GM12875 (cell line): ENCODE measurements around the gene GRID1.

Experiments used
- H3K4me3 ChIP-seq: one replicate; pipeline ENCODE4 v1.5.1; 2011; ENCODE audit warnings: low read depth, low read length, control low read depth
- TF ChIP-seq, protein P1 (sequence below): IDR thresholded peaks from 2 replicates; pipeline ENCODE4 v1.5.1; 2011; ENCODE audit warnings: low read depth, mild to moderate bottlenecking, control low read depth, inconsistent platforms, low read length, moderate library complexity, borderline replicate concordance; ENCODE audit not compliant: insufficient read depth

The GRID1 gene

DNA sequence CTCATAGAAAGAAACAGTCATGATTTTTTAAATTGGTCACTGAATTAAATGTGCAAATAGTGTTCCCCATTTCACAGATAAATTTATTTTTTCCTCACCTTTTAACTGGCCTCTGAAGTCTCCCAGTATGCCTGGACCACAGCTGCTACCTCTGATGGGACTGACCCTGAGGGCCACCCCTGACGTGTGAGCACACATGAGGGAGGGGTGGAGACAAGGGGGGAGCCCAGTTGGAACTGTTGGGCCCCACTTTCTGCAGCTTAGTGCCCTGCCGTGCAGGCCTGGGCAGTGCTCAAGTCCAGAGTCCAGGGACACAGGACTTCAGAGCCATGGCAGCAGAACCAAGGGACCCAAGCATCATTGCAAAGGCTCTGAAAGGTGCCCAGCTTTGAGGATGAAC is 243.9 kb downstream of the GRID1 start:
- H3K4me3 ChIP-seq = no peak overlapping the region
- TF ChIP-seq, protein P1, sequence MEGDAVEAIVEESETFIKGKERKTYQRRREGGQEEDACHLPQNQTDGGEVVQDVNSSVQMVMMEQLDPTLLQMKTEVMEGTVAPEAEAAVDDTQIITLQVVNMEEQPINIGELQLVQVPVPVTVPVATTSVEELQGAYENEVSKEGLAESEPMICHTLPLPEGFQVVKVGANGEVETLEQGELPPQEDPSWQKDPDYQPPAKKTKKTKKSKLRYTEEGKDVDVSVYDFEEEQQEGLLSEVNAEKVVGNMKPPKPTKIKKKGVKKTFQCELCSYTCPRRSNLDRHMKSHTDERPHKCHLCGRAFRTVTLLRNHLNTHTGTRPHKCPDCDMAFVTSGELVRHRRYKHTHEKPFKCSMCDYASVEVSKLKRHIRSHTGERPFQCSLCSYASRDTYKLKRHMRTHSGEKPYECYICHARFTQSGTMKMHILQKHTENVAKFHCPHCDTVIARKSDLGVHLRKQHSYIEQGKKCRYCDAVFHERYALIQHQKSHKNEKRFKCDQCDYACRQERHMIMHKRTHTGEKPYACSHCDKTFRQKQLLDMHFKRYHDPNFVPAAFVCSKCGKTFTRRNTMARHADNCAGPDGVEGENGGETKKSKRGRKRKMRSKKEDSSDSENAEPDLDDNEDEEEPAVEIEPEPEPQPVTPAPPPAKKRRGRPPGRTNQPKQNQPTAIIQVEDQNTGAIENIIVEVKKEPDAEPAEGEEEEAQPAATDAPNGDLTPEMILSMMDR = no peak

DNA sequence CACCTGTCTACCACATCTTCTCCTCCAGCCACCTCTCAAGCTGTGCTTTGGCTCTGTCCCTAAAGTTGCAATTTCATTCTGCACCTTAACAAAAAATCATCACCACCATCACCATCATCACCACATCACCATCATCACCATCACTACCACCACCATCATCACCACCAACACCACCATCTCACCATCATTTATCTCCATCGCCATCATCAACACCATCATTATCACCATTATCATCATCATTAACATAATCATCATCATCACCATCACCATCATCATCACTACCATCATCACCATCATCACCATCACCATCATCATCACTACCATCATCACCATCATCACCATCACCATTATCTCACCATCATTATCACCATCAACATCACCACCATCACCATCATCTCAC is 245.4 kb downstream of the GRID1 start:
- TF ChIP-seq, protein P1 = no peak
- no peak overlapping the region for H3K4me3 ChIP-seq

DNA sequence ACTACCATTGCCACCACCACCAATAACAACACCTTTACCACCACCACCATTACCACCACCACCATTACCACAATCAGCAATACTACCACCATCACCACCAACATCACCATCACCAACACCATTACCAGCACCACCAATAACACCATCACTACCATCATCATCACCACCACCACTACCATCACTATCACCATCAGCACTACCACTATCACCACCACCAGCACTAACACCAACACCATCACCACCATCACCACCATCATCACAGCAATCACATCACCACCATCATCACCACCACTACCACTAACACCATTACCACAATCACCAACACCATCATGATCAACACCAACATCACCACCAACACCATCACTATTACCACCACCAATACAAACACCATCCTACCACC is 249.5 kb downstream of the GRID1 start:
- no peak overlapping the region for H3K4me3 ChIP-seq

DNA sequence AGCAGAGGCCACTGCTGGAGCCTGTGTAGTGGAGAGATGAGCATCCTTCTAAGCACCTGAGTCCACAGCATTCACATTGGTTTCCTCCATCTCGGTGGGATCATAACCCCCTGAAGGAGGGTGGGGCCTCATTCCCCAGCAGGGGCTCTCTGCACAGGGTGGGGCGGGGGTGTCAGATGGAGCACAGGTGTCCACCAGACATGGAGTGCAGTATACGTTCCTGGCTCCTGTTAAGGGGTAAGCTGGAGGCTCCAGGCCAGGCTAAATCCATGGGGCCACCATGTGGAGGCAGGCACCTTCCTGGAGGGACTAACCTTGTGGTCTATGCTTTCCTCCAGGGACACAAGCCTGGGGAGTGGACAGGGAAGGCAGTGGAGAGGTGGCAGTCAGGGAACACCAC is 252.6 kb downstream of the GRID1 start:
- TF ChIP-seq, protein P1 = no peak
- no peak overlapping the region for H3K4me3 ChIP-seq

More for the DNA sequence above, 249.5 kb downstream of the GRID1 start:
- TF ChIP-seq, protein P1 = no peak

DNA sequence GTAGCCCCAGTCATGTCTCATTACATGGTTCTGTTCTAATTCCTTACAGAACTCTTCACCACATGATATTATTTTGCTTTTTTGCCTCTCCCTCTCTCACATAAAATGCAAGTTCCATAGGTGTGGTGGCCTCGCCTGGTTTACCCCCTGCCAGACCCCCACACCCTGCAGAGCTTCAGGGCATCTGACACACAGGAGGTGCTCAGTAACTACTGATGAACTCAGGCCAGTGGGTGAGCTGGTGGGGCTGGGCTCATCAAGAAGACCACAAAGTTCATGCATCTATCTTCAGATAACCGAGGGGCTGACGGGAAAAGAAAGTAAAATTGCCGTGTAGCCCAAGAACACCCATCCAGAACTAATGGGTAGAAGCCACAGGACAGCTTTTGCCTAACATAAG is 253.1 kb downstream of the GRID1 start:
- no peak overlapping the region for H3K4me3 ChIP-seq
- TF ChIP-seq, protein P1 = no peak

DNA sequence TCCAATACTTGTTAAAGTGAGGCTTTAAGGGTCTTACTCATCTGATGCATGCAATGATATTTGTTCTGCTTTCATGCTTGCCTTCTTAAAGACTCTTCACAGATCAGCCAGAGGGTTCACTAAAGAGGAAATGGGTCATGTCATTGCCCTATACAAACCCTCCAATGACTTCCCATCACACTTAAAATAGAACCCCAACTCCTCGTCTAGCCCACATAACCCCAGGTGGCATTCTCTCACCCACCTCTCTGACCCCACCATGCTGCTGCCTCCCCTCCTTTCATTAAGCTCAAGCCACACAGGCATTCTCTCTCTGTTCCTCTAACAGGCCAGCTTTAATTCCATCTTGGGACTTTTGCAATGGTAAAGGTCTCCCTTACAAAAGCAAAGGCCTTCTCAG is 253.6 kb downstream of the GRID1 start:
- TF ChIP-seq, protein P1 = no peak
- no peak overlapping the region for H3K4me3 ChIP-seq

DNA sequence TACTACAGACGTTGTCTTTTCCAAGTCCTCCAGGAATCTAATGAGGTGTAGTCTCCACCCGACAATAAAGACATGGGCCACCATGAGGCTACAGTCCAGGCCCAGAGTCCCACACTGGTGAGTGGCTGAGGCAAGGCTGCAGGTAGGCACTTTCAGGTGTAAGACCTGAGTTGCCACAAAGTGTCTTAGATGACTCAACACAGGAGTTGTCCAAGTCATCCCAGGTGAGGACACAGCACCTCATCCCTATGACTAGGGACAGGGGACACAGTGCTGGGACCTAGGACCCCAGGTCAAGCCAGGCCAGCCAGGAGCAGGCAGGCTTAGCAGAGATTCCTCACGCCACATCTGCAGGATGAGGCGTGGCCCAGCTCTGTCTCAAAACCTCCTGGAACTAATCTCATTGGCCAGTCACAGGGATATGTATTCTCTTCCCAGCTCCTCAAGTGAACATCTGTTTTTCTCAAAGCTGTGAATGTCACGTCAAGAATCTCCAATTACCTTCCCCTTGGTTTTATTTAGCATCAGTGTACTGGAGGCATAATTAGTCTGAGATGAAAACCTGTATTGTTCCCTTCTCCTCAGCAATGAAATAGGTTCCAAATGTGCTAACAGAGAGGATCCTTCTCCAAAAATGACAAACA is 254.6 kb downstream of the GRID1 start:
- TF ChIP-seq, protein P1 = no peak
- H3K4me3 ChIP-seq = no peak overlapping the region
